GM12878 (cell line): Measurements from ENCODE around the gene ACACA. TPM values are rescaled to one million over a fixed set of nuclear protein-coding genes. Genes with fewer than 3 reads are reported as not detected.

Source experiments
- ATAC-seq: fragments of 200-7000 bp; cut with Tn5 transposase; 3 replicates; pipeline ENCODE4 v1.9.1; 2020; ENCODE audit warnings: mild to moderate bottlenecking, moderate library complexity
- BruUV-seq: library from RNA; stranded (reverse); fragments of 400-500 nt; replicated peaks from 2 replicates; lab custom pipeline; 2021; lab: Mats Ljungman, UMichigan
- CTCF ChIA-PET: fragments of 300-600 bp; sonication (Branson Sonifier 250); formaldehyde crosslinking; extraction: SDS; loops from one replicate; lab custom pipeline; 2021; ENCODE audit warnings: inconsistent platforms; lab: Yijun Ruan, JAX
- POLR2A ChIA-PET: fragments of 350-600 bp; formaldehyde crosslinking; extraction: SDS; loops from one replicate; lab custom pipeline; 2021; ENCODE audit warnings: inconsistent platforms; lab: Charles Lee
- RAD21 ChIA-PET: fragments of 300-600 bp; sonication (Branson Sonifier 250); formaldehyde crosslinking; loops from one replicate; lab custom pipeline; 2023; ENCODE audit warnings: antibody characterized with exemption; ENCODE audit not compliant: unreplicated experiment; lab: Charles Lee
- SMC1A ChIA-PET: fragments of 300-600 bp; sonication (Branson Sonifier 250); formaldehyde crosslinking; loops from one replicate; lab custom pipeline; 2023; ENCODE audit not compliant: unreplicated experiment, uncharacterized antibody; lab: Charles Lee
- DNase-seq: peaks from one replicate; pipeline ENCODE4 v3.0.0-alpha.2; 2011; ENCODE audit warnings: low read depth, low spot score
- FAIRE-seq: peaks from 3 replicates; lab custom pipeline; 2011; peaks lifted over from hg19 to GRCh38; lab: Jason Lieb, UNC
- H2AFZ ChIP-seq: 2 replicates; pipeline ENCODE4 v1.6.0; 2011; ENCODE audit warnings: low read depth, low read length, control low read depth; ENCODE audit not compliant: control insufficient read depth
- H3K27ac ChIP-seq: 2 replicates; pipeline ENCODE4 v1.5.1; 2011; ENCODE audit warnings: control low read depth; ENCODE audit not compliant: control insufficient read depth, insufficient read depth
- H3K27me3 ChIP-seq, 2 experiments: replicated peaks in 1 of 2; 2 replicates each; pipeline versions ENCODE4 v1.6.0 to v1.6.1; 2011; ENCODE audit warnings: low read length in 1 of 2; ENCODE audit not compliant: control insufficient read depth in 2 of 2, insufficient read depth in 2 of 2
- H3K36me3 ChIP-seq, 2 experiments: 2 replicates each; pipeline ENCODE4 v1.5.1; 2011; ENCODE audit warnings: low read length in 1 of 2; ENCODE audit not compliant: control insufficient read depth in 2 of 2, insufficient read depth in 2 of 2
- H3K4me1 ChIP-seq: 2 replicates; pipeline ENCODE4 v1.6.1; 2011; ENCODE audit warnings: mild to moderate bottlenecking, low read length, moderate library complexity, mixed read lengths; ENCODE audit not compliant: control insufficient read depth, insufficient read depth
- H3K4me2 ChIP-seq: 2 replicates; pipeline ENCODE4 v1.6.0; 2011; ENCODE audit warnings: control low read depth; ENCODE audit not compliant: control insufficient read depth, insufficient read depth
- H3K4me3 ChIP-seq: fragments of 200-600 bp; sonication (generic); 2 replicates; pipeline ENCODE4 v1.5.1; 2016
- H3K79me2 ChIP-seq: 2 replicates; pipeline ENCODE4 v1.6.0; 2011; ENCODE audit warnings: low read length; ENCODE audit not compliant: control insufficient read depth, insufficient read depth
- H3K9ac ChIP-seq: 2 replicates; pipeline ENCODE4 v1.8.0; 2011; ENCODE audit warnings: low read length, control low read depth, mixed read lengths; ENCODE audit not compliant: control insufficient read depth, insufficient read depth
- H3K9me3 ChIP-seq: replicated peaks from 3 replicates; pipeline ENCODE4 v1.5.1; 2011; ENCODE audit warnings: mild to moderate bottlenecking, low read length; ENCODE audit not compliant: control insufficient read depth, insufficient read depth
- H4K20me1 ChIP-seq: 2 replicates; pipeline ENCODE4 v1.6.0; 2011; ENCODE audit not compliant: control insufficient read depth, insufficient read depth
- ATF7 ChIP-seq: fragments of 450-650 bp; IDR thresholded peaks from 2 replicates; pipeline ENCODE4 v1.6.1; 2016; ENCODE audit warnings: low read depth, mild to moderate bottlenecking
- CHD1 ChIP-seq: IDR thresholded peaks from 2 replicates; pipeline ENCODE4 v1.6.1; 2012; ENCODE audit warnings: low read depth, low read length, improper control_type of control experiment
- E2F8 ChIP-seq: fragments of 450-650 bp; IDR thresholded peaks from 2 replicates; pipeline ENCODE4 v1.6.1; 2018; ENCODE audit warnings: mild to moderate bottlenecking, low read depth, moderate library complexity; ENCODE audit not compliant: partially characterized antibody
- E4F1 ChIP-seq: fragments of 450-650 bp; IDR thresholded peaks from 2 replicates; pipeline ENCODE4 v1.6.1; 2018; ENCODE audit warnings: borderline replicate concordance, mild to moderate bottlenecking; ENCODE audit not compliant: partially characterized antibody
- ELK1 ChIP-seq: IDR thresholded peaks from 2 replicates; pipeline ENCODE4 v1.6.1; 2012; ENCODE audit warnings: low read depth, low read length, improper control_type of control experiment
- EZH2 ChIP-seq: IDR thresholded peaks from 2 replicates; pipeline ENCODE4 v1.6.1; 2012; ENCODE audit warnings: low read depth, mild to moderate bottlenecking, control low read depth, inconsistent platforms, low read length, borderline replicate concordance; ENCODE audit not compliant: control insufficient read depth
- HDAC2 ChIP-seq: fragments of 200-600 bp; sonication (generic); IDR thresholded peaks from 2 replicates; pipeline ENCODE4 v1.6.1; 2017
- LARP7 ChIP-seq: fragments of 450-650 bp; IDR thresholded peaks from 2 replicates; pipeline ENCODE4 v1.6.1; 2017; ENCODE audit warnings: mild to moderate bottlenecking
- MEF2B ChIP-seq: fragments of 450-650 bp; IDR thresholded peaks from 2 replicates; pipeline ENCODE4 v1.6.1; 2018; ENCODE audit warnings: mild to moderate bottlenecking, moderate library complexity; ENCODE audit not compliant: partially characterized antibody, poor library complexity, severe bottlenecking
- MTA2 ChIP-seq: fragments of 450-650 bp; IDR thresholded peaks from 2 replicates; pipeline ENCODE4 v1.6.1; 2016; ENCODE audit warnings: low read depth, mild to moderate bottlenecking, moderate library complexity
- PKNOX1 ChIP-seq: fragments of 450-650 bp; IDR thresholded peaks from 2 replicates; pipeline ENCODE4 v1.6.1; 2016; ENCODE audit warnings: mild to moderate bottlenecking
- SMAD5 ChIP-seq: IDR thresholded peaks from 2 replicates; pipeline ENCODE4 v1.6.1; 2016; ENCODE audit warnings: antibody characterized with exemption, low read depth
- TARDBP ChIP-seq: IDR thresholded peaks from 2 replicates; pipeline ENCODE4 v1.6.1; 2016; ENCODE audit warnings: borderline replicate concordance
- ZNF207 ChIP-seq: fragments of 450-650 bp; IDR thresholded peaks from 2 replicates; pipeline ENCODE4 v1.6.1; 2014; ENCODE audit warnings: antibody characterized with exemption, mild to moderate bottlenecking, borderline replicate concordance
- ZZZ3 ChIP-seq: IDR thresholded peaks from 2 replicates; pipeline ENCODE4 v1.6.1; 2011; ENCODE audit warnings: low read depth; ENCODE audit not compliant: control insufficient read depth, insufficient read length
- WGBS: methylation state at CpG from one replicate; pipeline ENCODE4 v1.1.6; 2016; ENCODE audit warnings: low lambda C conversion rate; ENCODE audit not compliant: insufficient replicate concordance, insufficient coverage; ENCODE audit errors: missing lambda C conversion rate; 5-methylcytosine and 5-hydroxymethylcytosine counted together
- in situ Hi-C: fragments of 300-500 bp; cut with MboI; formaldehyde crosslinking; loops from 9 replicates; pipeline ENCODE4 v1.14.3; 2018; ENCODE audit warnings: mixed read lengths
- intact Hi-C: fragments of 100-400 bp; cut with micrococcal nuclease; formaldehyde crosslinking; loops from one replicate; pipeline ENCODE4 v1.14.2; 2022; ENCODE audit not compliant: unreplicated experiment
- polyA plus RNA-seq, 11 experiments: library from polyadenylated mRNA; depleted of rRNA in 4 of 11; unstranded in 6 of 11; stranded (reverse) in 5 of 11; fragments of >200 nt; fragmentation: Nextera tagmentation in 4 of 11; fragmentation: Illumina TruSeq in 1 of 11; extraction: Ambion mirVana in 4 of 11; extraction: Trizol in 1 of 11; gene quantifications; 1 replicate in 1 of 11; 2 replicates in 10 of 11; pipeline versions ENCODE4 v1.2.1 to v1.2.3, GENCODE V29; 2011 to 2016; ENCODE audit warnings: inconsistent platforms in 2 of 11, missing spikeins in 2 of 11, low read depth in 1 of 11
- total RNA-seq, 4 experiments: library from RNA; depleted of rRNA in 3 of 4; stranded (reverse); fragments of >200 nt in 3 of 4; fragmentation: Illumina TruSeq in 1 of 4; extraction: Trizol in 1 of 4; gene quantifications; 2 replicates each; pipeline versions ENCODE4 v1.2.1 to v1.2.3, GENCODE V29; 2013 to 2021

ACACA gene
- total and polyA plus RNA-seq, 10 of the 15 experiments (the other 5 are each of a cell fraction or from before 2014, with no cell fraction given): 12.9 to 74.2 (median 32.0) TPM

GRCh38 chr17:37206299-37206698 lies 200.3 kb downstream of the ACACA start (continued):
- TF ChIP-seq ATF7: no peak
- no peak for TF ChIP-seq HDAC2
- no peak for TF ChIP-seq MTA2
- no peak for TF ChIP-seq SMAD5
- TF ChIP-seq ZZZ3: no peak
- TF ChIP-seq TARDBP: no peak
- no peak for TF ChIP-seq MEF2B

GRCh38 chr17:37200497-37200896 lies 206.1 kb downstream of the ACACA start:
- POLR2A ChIA-PET: no interaction called here
- intact Hi-C loops (no loop called here), in situ Hi-C loops (no loop called here)
- Histone ChIP-seq H3K27ac (no peak overlapping the region), H3K36me3 (peaks cover 0 to 3% of the 10 kb centered on the region in 2 experiments; a peak in 1 of 4 replicates), H3K79me2 (no peaks in the 10 kb centered on the region), H3K4me2 (no peak overlapping the region), H2AFZ (no peak overlapping the region), H4K20me1 (no peaks in the 10 kb centered on the region), H3K27me3 (no peaks in the 10 kb centered on the region), H3K4me3 (no peak overlapping the region), H3K4me1 (no peaks in the 10 kb centered on the region), H3K9ac (no peak overlapping the region), H3K9me3 (no peaks in the 10 kb centered on the region)
- DNase-seq (no peak), ATAC-seq (no peak), FAIRE-seq (no peak)
- CTCF ChIA-PET: interaction anchor here (0.6 kb wide), 1 partner anchor 12 kb away, joined by 5 read pairs; no protein-coding TSS in a partner anchor
- RAD21 ChIA-PET: interaction anchor here (0.7 kb wide), 1 partner anchor 173 kb away, joined by 3 read pairs; no protein-coding TSS in a partner anchor
- SMC1A ChIA-PET: interaction anchor here (1.3 kb wide), 1 partner anchor 15 kb away, joined by 4 read pairs; no protein-coding TSS in a partner anchor
- BruUV-seq: no TSS peak
- 97% methylated on average over 2 of the region's 2 CpGs for WGBS
- no peak for TF ChIP-seq E2F8
- TF ChIP-seq ELK1: no peak
- TF ChIP-seq E4F1: no peak
- no peak for TF ChIP-seq ZNF207
- TF ChIP-seq EZH2: no peak
- TF ChIP-seq PKNOX1: no peak
- no peak for TF ChIP-seq LARP7
- no peak for TF ChIP-seq CHD1
